Keratinocyte (primary cell): ENCODE results near the gene AGAP1. TPM values are rescaled to one million over a fixed set of nuclear protein-coding genes. Genes with fewer than 3 reads are reported as not detected.

ENCODE experiments used
- DNase-seq: peaks from one replicate; pipeline ENCODE4 v3.0.0-alpha.2; 2011; ENCODE audit warnings: low read depth, missing footprints, low spot score
- FAIRE-seq: peaks from 2 replicates; lab custom pipeline; 2011; peaks lifted over from hg19 to GRCh38; lab: Jason Lieb, UNC
- H2AFZ ChIP-seq: 2 replicates; pipeline ENCODE4 v1.6.0; 2012; ENCODE audit warnings: low read length, control low read depth, inconsistent platforms; ENCODE audit not compliant: control insufficient read depth
- H3K27ac ChIP-seq: 2 replicates; pipeline ENCODE4 v1.5.1; 2011; ENCODE audit warnings: low read length; ENCODE audit not compliant: control insufficient read depth, insufficient read depth
- H3K27me3 ChIP-seq: 3 replicates; pipeline ENCODE4 v1.6.0; 2011; ENCODE audit warnings: low read length; ENCODE audit not compliant: control insufficient read depth, insufficient read depth; ENCODE audit errors: extremely low read depth
- H3K36me3 ChIP-seq, 2 experiments: 2 replicates in 1 of 2; 3 replicates in 1 of 2; pipeline ENCODE4 v1.5.1; 2011; ENCODE audit warnings: low read length in 2 of 2, mild to moderate bottlenecking in 1 of 2; ENCODE audit not compliant: control insufficient read depth in 2 of 2, insufficient read depth in 2 of 2; ENCODE audit errors: extremely low read depth in 1 of 2
- H3K4me1 ChIP-seq: 3 replicates; pipeline ENCODE4 v1.5.1; 2011; ENCODE audit warnings: low read length; ENCODE audit not compliant: control insufficient read depth, insufficient read depth; ENCODE audit errors: extremely low read depth
- H3K4me2 ChIP-seq: 3 replicates; pipeline ENCODE4 v1.6.0; 2011; ENCODE audit warnings: low read depth, low read length; ENCODE audit not compliant: control insufficient read depth, insufficient read depth; ENCODE audit errors: extremely low read depth
- H3K4me3 ChIP-seq, 3 experiments: fragments of 200-600 bp in 1 of 3; sonication (generic) in 1 of 3; 2 replicates in 2 of 3; 3 replicates in 1 of 3; pipeline ENCODE4 v1.5.1; 2011 to 2016; ENCODE audit warnings: low read length in 3 of 3, mild to moderate bottlenecking in 3 of 3, control low read depth in 2 of 3, inconsistent platforms in 1 of 3, low read depth in 1 of 3, mixed read lengths in 1 of 3, mixed run types in 1 of 3, moderate library complexity in 1 of 3; ENCODE audit not compliant: control insufficient read depth in 2 of 3, insufficient read depth in 2 of 3; ENCODE audit errors: extremely low read depth in 1 of 3
- H3K79me2 ChIP-seq: 2 replicates; pipeline ENCODE4 v1.6.0; 2012; ENCODE audit warnings: low read length; ENCODE audit not compliant: control insufficient read depth, insufficient read depth
- H3K9ac ChIP-seq: 3 replicates; pipeline ENCODE4 v1.6.0; 2011; ENCODE audit warnings: low read length; ENCODE audit not compliant: control insufficient read depth, insufficient read depth; ENCODE audit errors: extremely low read depth
- H3K9me1 ChIP-seq: 3 replicates; pipeline ENCODE4 v1.6.0; 2011; ENCODE audit warnings: low read length; ENCODE audit not compliant: control insufficient read depth, insufficient read depth; ENCODE audit errors: extremely low read depth
- H3K9me3 ChIP-seq: 2 replicates; pipeline ENCODE4 v1.5.1; 2012; ENCODE audit warnings: low read depth, low read length; ENCODE audit not compliant: control insufficient read depth
- H4K20me1 ChIP-seq: 3 replicates; pipeline ENCODE4 v1.6.0; 2011; ENCODE audit warnings: low read length; ENCODE audit not compliant: control insufficient read depth, insufficient read depth; ENCODE audit errors: extremely low read depth
- EZH2 ChIP-seq: IDR thresholded peaks from one replicate; pipeline ENCODE4 v1.6.1; 2012; ENCODE audit warnings: inconsistent platforms, mild to moderate bottlenecking, low read length, moderate library complexity
- dilution Hi-C: fragments of 300-500 bp; cut with MboI; formaldehyde crosslinking; loops from one replicate; pipeline ENCODE4 v1.7.0; 2020; ENCODE audit warnings: low sequenced_read_pairs; ENCODE audit not compliant: extremely low pct_ligation_motif_present
- polyA plus RNA-seq, 5 experiments: library from polyadenylated mRNA; depleted of rRNA in 3 of 5; stranded (reverse) in 3 of 5; stranded (forward) in 1 of 5; unstranded in 1 of 5; fragments of >200 nt; gene quantifications; 1 replicate in 1 of 5; 2 replicates in 3 of 5; 3 replicates in 1 of 5; pipeline versions ENCODE4 v1.2.1 to v1.2.3, GENCODE V29; 2011 to 2012; ENCODE audit warnings: missing spikeins in 2 of 5, low read depth in 1 of 5, low replicate concordance in 1 of 5
- TF ChIP-seq, protein P1 (sequence below), 3 experiments: IDR thresholded peaks in 1 of 3; conservative IDR thresholded peaks in 1 of 3; optimal IDR thresholded peaks in 1 of 3; 2 replicates in 2 of 3; 3 replicates in 1 of 3; pipeline versions ENCODE3 to v1.5.1; 2011; ENCODE audit warnings: low read length in 3 of 3, mild to moderate bottlenecking in 3 of 3, moderate library complexity in 2 of 3, control low read depth in 1 of 3, inconsistent platforms in 1 of 3; ENCODE audit not compliant: insufficient read depth in 2 of 3; ENCODE audit errors: extremely low read depth in 1 of 3

AGAP1 gene
- polyA plus RNA-seq, 1 donor (not counting 4 experiments of a cell fraction or from before 2014, with no cell fraction given) = 12.6 TPM

DNA sequence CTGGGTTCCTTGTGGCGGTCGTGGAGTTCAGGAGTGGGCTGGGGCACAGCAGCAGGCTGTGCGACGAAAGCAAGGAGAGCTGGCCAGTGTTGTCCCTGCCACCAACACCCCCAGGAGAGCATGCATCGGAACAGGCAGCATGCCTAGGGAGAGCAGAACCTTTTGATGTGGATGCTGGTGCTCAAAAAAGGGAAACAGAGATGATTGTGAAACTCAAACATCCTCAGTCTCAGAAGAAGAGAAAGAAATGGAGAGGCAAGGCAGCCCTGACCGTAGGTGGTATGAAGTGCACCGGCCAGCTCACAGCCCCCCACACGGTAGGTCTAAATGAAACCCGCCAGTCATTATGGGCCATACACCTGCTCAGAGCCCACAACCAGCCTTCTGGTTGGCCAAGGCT lies 420.9 kb downstream of the AGAP1 start:
- DNase-seq (no peak), FAIRE-seq (no peak)
- Histone ChIP-seq H3K4me2 (no peak overlapping the region), H3K36me3 (peaks cover 0 to 1% of the 10 kb centered on the region in 2 experiments), H3K9me1 (no peaks in the 10 kb centered on the region), H3K9ac (no peak overlapping the region), H4K20me1 (no peaks in the 10 kb centered on the region), H3K27ac (no peak overlapping the region), H3K9me3 (no peaks in the 10 kb centered on the region), H3K79me2 (no peaks in the 10 kb centered on the region), H3K27me3 (no peaks in the 10 kb centered on the region), H3K4me3 (no peak overlapping the region), H3K4me1 (no peaks in the 10 kb centered on the region), H2AFZ (no peak overlapping the region)
- dilution Hi-C loops = no loop called here
- TF ChIP-seq, protein P1, sequence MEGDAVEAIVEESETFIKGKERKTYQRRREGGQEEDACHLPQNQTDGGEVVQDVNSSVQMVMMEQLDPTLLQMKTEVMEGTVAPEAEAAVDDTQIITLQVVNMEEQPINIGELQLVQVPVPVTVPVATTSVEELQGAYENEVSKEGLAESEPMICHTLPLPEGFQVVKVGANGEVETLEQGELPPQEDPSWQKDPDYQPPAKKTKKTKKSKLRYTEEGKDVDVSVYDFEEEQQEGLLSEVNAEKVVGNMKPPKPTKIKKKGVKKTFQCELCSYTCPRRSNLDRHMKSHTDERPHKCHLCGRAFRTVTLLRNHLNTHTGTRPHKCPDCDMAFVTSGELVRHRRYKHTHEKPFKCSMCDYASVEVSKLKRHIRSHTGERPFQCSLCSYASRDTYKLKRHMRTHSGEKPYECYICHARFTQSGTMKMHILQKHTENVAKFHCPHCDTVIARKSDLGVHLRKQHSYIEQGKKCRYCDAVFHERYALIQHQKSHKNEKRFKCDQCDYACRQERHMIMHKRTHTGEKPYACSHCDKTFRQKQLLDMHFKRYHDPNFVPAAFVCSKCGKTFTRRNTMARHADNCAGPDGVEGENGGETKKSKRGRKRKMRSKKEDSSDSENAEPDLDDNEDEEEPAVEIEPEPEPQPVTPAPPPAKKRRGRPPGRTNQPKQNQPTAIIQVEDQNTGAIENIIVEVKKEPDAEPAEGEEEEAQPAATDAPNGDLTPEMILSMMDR (optimal IDR thresholded peaks at IDR 0.05 in 1 of 3, IDR thresholded peaks at IDR 0.05 in 1 of 3, conservative IDR thresholded peaks at IDR 0.05 in 1 of 3; ENCODE audit: extremely low read depth in 1 of 3, insufficient read depth in 2 of 3, low read length in 3 of 3) = no peak
- no peak for TF ChIP-seq EZH2

DNA sequence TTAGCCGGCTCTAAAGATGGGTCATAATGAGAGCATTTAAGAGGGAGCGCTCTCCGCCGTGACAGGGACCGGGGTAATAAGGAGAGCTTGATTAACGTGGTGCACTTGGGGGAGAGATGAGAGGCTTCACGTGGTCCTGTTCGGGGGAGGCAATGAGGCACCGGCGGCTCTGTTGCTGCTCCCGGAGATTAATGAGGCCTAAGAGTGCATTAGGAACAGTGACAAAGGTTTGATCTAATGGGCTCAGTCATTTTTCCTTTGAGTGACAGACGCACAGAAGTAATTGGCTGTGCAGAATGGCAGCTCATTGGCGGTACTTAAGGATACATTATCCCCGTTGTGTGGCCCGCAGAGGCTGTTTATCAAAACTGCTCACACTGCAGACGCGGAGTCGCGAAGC lies 423.7 kb downstream of the AGAP1 start:
- DNase-seq (no peak), FAIRE-seq (no peak)
- H3K9ac ChIP-seq = no peak overlapping the region
- no peaks in the 10 kb centered on the region for H3K79me2 ChIP-seq
- H2AFZ ChIP-seq = no peak overlapping the region
- no peak for TF ChIP-seq EZH2
- TF ChIP-seq, protein P1 (optimal IDR thresholded peaks at IDR 0.05 in 1 of 3, IDR thresholded peaks at IDR 0.05 in 1 of 3, conservative IDR thresholded peaks at IDR 0.05 in 1 of 3; ENCODE audit: extremely low read depth in 1 of 3, insufficient read depth in 2 of 3, low read length in 3 of 3) = no peak
- no peaks in the 10 kb centered on the region for H4K20me1 ChIP-seq
- peaks cover 0 to 1% of the 10 kb centered on the region in 2 experiments for H3K36me3 ChIP-seq
- H3K4me1 ChIP-seq = no peaks in the 10 kb centered on the region
- H3K9me1 ChIP-seq = no peaks in the 10 kb centered on the region
- H3K27ac ChIP-seq = no peak overlapping the region
- H3K9me3 ChIP-seq = no peaks in the 10 kb centered on the region
- no peaks in the 10 kb centered on the region for H3K27me3 ChIP-seq
- no peak overlapping the region for H3K4me2 ChIP-seq
- H3K4me3 ChIP-seq = no peak overlapping the region
- dilution Hi-C loops = no loop called here
